ENCODE measurements around the gene FDXR. TPM values are rescaled to one million over a fixed set of nuclear protein-coding genes. Genes with fewer than 3 reads are reported as not detected.

The FDXR gene
- polyA plus RNA-seq, 1 donor = 6.3 TPM

DNA sequence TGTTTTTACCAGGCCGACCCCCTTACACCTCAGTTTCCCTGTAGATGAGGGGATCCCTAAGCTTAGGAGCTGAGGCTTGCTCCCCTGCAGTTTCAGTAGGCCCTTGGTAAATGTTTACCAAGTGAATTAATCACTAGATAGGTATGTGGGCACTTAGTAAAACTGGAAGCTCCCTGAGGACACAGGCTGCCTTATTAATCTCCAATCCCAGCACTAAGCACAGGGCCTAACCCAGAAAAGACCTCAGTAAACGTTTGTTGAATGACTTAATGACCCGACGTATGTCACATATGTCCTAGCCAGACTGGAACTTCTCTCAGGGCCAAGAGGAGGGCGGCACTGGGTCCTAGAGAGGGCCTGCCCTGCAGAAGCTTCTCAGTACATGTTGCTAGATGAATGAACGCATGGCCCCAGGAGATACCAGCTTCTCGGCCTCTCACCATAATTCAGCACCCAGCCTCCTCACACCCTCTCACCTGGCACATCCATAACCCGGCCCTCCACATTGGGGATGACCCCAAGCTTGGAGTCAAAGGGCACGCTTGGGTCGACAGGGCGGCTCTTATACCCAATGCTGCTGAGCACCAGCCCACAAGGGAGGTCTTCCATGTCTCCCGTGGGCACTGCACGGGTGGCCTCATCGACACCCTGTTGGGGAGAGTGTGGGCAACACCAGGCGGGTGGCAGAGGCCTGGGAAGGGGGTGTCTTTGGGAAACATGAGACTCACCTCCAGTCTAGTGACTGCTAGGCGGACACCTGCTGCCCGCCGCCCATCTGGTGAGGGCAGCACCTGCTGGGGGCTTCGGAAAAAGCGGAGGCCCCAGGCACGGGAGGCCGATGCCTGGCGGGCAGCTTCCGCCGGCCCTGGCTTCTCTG lies 9.1 kb downstream of the FDXR start:
- Histone ChIP-seq H3K27me3 (ENCODE audit: control insufficient read depth, insufficient read depth, low read length) (peaks cover 38% of the 10 kb centered on the region), H3K9me3 (ENCODE audit: control insufficient read depth, low read depth, low read length) (peaks cover 11% of the 10 kb centered on the region), H3K4me3 (ENCODE audit: low read length) (no peak overlapping the region), H3K27ac (ENCODE audit: low read length) (no peak overlapping the region), H3K4me1 (ENCODE audit: control insufficient read depth, insufficient read depth, low read length) (peaks cover 20% of the 10 kb centered on the region), H3K36me3 (ENCODE audit: control insufficient read depth, insufficient read depth, low read length) (no peaks in the 10 kb centered on the region)
- 100% methylated on average over 3 of the region's 25 CpGs for WGBS (ENCODE audit: insufficient coverage, low lambda C conversion rate)
- DNase-seq = no peak

DNA sequence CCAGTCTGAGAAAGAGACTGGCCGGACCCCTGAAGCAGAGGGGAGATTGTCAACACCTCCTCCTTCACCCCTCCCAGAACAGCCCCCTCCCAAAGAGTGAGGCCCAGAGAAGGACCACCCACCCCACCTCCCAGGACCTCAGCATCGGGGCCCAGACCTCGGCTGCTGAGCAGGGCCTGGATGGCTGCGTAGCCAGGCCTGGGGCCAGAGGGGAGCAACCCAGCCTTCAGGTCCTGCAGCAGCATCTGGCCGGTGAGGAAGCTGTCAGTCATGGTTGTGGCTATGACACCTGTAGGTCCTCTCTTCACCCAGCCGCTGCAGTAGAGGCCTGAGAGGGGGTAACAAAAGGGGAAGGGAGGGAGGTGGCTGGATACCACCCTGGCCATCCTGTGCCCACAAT lies 9.9 kb downstream of the FDXR start:
- Histone ChIP-seq H3K27me3 (ENCODE audit: control insufficient read depth, insufficient read depth, low read length) (peaks cover 44% of the 10 kb centered on the region), H3K4me3 (ENCODE audit: low read length) (no peak overlapping the region), H3K27ac (ENCODE audit: low read length) (no peak overlapping the region), H3K36me3 (ENCODE audit: control insufficient read depth, insufficient read depth, low read length) (no peaks in the 10 kb centered on the region), H3K9me3 (ENCODE audit: control insufficient read depth, low read depth, low read length) (peaks cover 11% of the 10 kb centered on the region), H3K4me1 (ENCODE audit: control insufficient read depth, insufficient read depth, low read length) (peaks cover 20% of the 10 kb centered on the region)
- no peak for DNase-seq
- no CpG with 5 or more reads among the region's 6 CpGs for WGBS (ENCODE audit: insufficient coverage, low lambda C conversion rate)

DNA sequence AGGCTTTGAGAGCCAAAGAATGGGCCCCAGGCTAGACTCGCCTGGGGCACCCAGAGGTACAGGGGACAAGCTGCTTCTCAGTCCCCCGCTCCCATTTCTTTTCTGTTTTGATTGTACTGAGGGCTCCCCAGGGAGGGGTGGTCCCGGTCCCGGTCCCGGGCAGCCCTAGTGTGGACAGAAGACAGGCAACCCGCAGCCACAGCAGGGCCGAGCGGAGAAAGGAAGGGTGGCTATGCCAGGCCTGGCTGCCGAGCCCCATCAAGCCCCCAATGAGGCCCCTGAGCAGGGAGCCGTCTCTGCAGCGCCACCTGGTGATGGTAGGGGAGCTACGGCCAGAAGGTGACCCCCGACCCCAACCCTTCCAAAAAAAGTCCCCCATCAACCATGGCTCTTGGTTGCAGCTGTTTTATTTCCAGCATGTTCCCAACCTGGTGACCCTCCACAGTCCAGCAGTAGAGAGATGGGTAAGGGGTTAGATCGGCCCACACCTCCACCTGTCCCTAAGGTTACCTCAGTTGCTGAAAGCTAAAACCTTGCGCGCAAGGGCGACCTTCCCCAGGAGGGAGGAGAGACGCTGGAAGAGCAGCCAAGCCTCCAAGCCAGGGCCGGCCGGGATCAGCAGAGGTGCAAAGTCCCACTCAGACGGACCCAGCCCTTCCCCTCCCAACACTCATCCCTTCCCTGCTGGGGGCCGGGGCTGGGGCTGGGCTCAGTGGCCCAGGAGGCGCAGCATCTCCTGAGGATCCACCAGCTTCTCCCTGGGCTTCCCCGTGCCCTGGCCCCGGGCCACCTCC lies 10.5 kb downstream of the FDXR start:
- no CpG with 5 or more reads among the region's 25 CpGs for WGBS (ENCODE audit: insufficient coverage, low lambda C conversion rate)
- Histone ChIP-seq H3K27me3 (ENCODE audit: control insufficient read depth, insufficient read depth, low read length) (peaks cover 50% of the 10 kb centered on the region), H3K9me3 (ENCODE audit: control insufficient read depth, low read depth, low read length) (peaks cover 11% of the 10 kb centered on the region), H3K4me3 (ENCODE audit: low read length) (no peak overlapping the region), H3K27ac (ENCODE audit: low read length) (no peak overlapping the region), H3K4me1 (ENCODE audit: control insufficient read depth, insufficient read depth, low read length) (peaks cover 20% of the 10 kb centered on the region), H3K36me3 (ENCODE audit: control insufficient read depth, insufficient read depth, low read length) (no peaks in the 10 kb centered on the region)
- peak; percentile 36 to 56 for DNase-seq

DNA sequence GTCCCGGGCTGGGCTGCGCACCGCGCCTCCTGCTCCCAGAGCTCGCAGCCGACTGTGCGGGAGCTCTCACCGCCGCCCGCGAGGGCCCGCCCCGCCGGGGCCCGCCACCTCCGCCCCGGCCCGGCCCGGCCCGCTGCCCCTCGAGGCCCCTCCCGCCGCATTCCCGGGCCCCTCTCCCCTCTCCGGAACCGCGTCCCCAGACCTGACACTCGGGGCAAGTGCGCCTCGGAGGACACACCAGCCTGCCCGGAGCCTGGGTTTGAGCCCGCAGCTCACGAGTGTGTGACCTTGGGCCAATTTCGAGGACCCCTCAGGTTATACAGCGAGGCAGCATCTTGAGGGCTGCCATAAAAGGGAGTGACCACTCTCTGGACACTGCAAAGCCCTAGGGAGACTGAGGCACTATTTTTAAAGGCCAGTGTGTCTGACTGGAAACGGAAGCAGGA lies 11.1 kb downstream of the FDXR start:
- WGBS (ENCODE audit: insufficient coverage, low lambda C conversion rate) = no CpG with 5 or more reads among the region's 36 CpGs

DNA sequence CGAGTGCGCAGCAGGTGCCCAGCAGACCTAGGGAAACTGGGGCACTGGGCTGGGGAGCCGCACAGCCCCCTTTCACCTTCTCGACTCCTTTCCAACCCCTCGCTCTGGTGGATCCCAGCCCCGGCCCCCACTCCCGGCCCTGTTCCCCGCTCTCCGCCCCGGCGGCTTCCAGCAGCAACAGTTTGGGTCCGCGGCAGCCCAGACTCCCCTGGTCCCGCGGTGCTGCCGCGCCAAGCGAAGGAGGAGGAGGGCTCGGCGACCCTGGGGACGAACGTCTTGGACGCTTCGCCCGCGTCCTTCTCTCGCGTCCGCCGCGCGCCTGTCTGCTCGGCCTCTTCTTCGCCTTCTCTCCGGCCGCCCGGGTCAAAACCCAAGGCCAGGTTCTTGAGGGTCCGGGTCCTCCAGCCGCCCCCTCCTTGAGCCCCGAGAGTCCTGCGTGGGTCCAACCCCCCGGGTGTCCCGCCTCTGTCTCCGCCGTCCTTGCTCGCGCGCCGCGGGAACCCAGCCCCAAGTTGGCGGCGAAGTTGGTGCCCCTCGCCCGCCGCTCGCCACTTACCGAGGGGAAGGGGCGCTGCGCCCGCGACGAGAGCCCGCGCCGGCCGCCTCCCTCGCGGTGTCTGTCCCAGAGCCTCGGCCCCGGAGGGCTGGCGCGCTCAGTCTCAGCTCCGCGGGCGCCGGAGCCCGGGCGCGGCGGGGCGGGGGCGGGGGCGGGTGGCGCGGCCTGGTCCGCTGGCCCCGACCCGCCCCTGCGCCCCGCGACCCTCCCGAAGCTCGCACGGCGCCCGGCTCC lies 11.7 kb downstream of the FDXR start:
- H3K4me3 ChIP-seq (ENCODE audit: low read length) = no peak overlapping the region
- H3K4me1 ChIP-seq (ENCODE audit: control insufficient read depth, insufficient read depth, low read length) = peaks cover 20% of the 10 kb centered on the region
- no peak for DNase-seq
- no peaks in the 10 kb centered on the region for H3K36me3 ChIP-seq (ENCODE audit: control insufficient read depth, insufficient read depth, low read length)
- H3K27me3 ChIP-seq (ENCODE audit: control insufficient read depth, insufficient read depth, low read length) = peaks cover 60% of the 10 kb centered on the region
- no CpG with 5 or more reads among the region's 96 CpGs for WGBS (ENCODE audit: insufficient coverage, low lambda C conversion rate)
- peaks cover 11% of the 10 kb centered on the region for H3K9me3 ChIP-seq (ENCODE audit: control insufficient read depth, low read depth, low read length)
- H3K27ac ChIP-seq (ENCODE audit: low read length) = no peak overlapping the region

More for the DNA sequence above, 11.1 kb downstream of the FDXR start:
- H3K27me3 ChIP-seq (ENCODE audit: control insufficient read depth, insufficient read depth, low read length) = peaks cover 56% of the 10 kb centered on the region
- H3K9me3 ChIP-seq (ENCODE audit: control insufficient read depth, low read depth, low read length) = peaks cover 11% of the 10 kb centered on the region
- no peaks in the 10 kb centered on the region for H3K36me3 ChIP-seq (ENCODE audit: control insufficient read depth, insufficient read depth, low read length)
- H3K4me3 ChIP-seq (ENCODE audit: low read length) = no peak overlapping the region
- no peak for DNase-seq
- H3K27ac ChIP-seq (ENCODE audit: low read length) = no peak overlapping the region
- H3K4me1 ChIP-seq (ENCODE audit: control insufficient read depth, insufficient read depth, low read length) = peaks cover 20% of the 10 kb centered on the region

DNA sequence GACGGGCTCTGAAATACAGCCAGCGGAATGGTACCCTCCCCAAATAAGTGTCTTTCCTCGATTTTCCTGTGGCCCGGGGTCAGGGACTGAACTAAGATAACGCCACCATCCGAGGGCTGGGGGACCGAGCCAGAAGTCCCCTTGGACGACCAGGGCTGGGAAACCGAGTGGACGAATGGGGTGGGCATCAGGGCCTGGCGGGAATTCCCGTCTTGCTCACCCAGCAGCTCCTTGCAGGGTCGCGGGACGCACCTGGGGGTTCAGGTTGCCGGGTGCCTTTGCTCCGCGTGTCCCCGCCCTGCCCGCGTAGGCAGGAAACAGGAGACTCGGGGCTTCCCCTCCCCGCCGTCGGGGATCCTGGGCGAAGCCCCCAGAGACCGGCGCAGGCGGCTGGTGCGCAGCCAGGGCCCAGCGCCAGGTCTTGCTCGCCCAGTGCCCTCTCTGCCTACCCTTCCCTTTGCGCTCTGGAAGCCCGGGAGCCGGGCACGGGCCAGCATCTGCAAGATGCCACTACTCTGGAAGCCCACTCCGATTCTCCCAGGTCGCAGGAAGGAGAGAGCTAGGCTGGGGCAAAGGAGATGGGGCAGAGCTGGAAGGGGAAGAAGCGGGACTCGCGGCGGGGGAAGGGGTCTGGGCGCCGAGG lies 12.4 kb downstream of the FDXR start:
- Histone ChIP-seq H3K27me3 (ENCODE audit: control insufficient read depth, insufficient read depth, low read length) (peaks cover 67% of the 10 kb centered on the region), H3K4me1 (ENCODE audit: control insufficient read depth, insufficient read depth, low read length) (peaks cover 20% of the 10 kb centered on the region), H3K4me3 (ENCODE audit: low read length) (no peak overlapping the region), H3K27ac (ENCODE audit: low read length) (no peak overlapping the region), H3K36me3 (ENCODE audit: control insufficient read depth, insufficient read depth, low read length) (no peaks in the 10 kb centered on the region), H3K9me3 (ENCODE audit: control insufficient read depth, low read depth, low read length) (peaks cover 11% of the 10 kb centered on the region)
- no peak for DNase-seq
- WGBS (ENCODE audit: insufficient coverage, low lambda C conversion rate) = no CpG with 5 or more reads among the region's 44 CpGs

DNA sequence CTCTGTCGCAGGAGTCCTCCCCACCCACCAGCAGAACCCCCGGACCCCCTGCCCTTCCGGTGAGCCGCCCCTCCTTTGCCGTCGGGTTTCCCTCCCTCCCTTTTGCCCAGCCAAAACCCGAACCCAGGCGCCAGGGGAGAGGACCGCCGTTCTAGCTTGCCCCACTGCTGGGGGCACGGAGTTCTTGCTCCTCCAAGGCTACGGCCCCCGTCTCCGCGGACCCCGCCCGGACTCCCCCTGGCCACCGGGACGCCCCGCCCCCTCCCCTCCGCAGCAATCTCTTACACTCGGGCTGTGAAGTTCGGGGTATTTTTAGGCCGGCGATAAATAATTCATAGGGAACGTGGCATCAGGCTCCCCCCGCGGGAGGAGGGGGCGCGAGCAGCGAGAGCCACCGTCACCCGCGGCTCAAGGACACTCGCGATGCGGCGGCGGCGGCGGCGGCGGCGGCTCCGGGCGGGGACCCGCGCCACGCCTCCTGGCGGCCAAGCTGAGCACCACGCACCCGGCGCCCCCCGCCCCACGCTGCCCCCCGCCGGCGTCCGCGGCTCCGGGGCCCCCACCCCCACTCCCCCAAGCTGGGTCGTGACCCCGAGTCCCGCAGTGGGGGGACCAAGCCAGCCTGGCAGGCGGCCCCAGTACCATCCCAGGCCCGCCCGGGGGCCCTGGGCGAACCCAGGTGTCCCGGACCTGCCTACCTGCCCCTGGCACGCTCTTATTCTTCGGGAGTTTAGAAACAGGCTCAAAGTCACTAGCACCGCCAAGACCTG lies 13.2 kb downstream of the FDXR start, which contains the start of gene GRIN2C:
GRIN2C (minus strand) TSS at position 427 of the 770 bp plus-strand sequence. CDS start 4,793 bp downstream, outside the sequence.
- peaks cover 74% of the 10 kb centered on the region for H3K27me3 ChIP-seq (ENCODE audit: control insufficient read depth, insufficient read depth, low read length)
- no peak for DNase-seq
- peaks cover 20% of the 10 kb centered on the region for H3K4me1 ChIP-seq (ENCODE audit: control insufficient read depth, insufficient read depth, low read length)
- H3K27ac ChIP-seq (ENCODE audit: low read length) = no peak within 1 kb of the TSS
- H3K4me3 ChIP-seq (ENCODE audit: low read length) = no peak within 1 kb of the TSS
- no CpG with 5 or more reads among the region's 72 CpGs for WGBS (ENCODE audit: insufficient coverage, low lambda C conversion rate)
- H3K9me3 ChIP-seq (ENCODE audit: control insufficient read depth, low read depth, low read length) = peaks cover 11% of the 10 kb centered on the region
- H3K36me3 ChIP-seq (ENCODE audit: control insufficient read depth, insufficient read depth, low read length) = no peaks in the 10 kb centered on the region

DNA sequence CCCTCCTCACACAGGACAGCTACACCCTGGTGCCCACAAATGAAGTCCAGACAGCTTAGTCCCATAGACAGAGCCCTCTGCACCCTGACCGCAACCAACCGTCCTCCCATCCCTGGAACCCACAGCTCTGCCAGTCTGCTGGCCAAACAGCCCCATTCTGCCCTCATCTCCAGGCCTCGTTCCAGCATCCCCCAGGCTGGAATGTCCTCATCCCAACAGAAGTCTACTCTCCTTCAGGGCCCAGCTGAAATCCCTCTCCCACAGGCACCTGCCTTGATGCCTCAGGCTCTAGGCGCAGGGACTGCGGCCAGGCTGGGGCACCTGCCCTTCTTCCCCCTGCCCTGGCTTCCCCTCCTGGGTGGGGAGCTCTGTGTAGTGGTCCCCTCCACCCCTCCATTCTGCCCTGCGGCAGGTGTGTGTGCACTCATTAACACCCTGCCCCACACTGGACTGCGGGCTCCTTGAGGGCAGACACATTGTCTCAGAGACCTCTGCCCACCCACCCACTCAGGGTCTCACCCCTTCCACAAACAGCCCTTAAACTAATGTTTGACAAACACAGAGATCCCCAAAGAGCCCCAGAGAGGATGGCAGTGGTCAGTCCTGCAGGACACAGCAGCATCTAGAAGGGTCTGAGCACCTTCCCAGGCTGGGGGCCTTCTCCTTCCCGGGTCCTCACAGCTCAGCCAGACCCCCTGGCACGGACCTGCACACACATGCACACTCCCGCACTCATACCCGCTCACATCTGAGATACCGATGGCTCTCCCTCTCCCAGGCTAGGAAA lies 13.9 kb downstream of the FDXR start:
- DNase-seq = no peak

DNA sequence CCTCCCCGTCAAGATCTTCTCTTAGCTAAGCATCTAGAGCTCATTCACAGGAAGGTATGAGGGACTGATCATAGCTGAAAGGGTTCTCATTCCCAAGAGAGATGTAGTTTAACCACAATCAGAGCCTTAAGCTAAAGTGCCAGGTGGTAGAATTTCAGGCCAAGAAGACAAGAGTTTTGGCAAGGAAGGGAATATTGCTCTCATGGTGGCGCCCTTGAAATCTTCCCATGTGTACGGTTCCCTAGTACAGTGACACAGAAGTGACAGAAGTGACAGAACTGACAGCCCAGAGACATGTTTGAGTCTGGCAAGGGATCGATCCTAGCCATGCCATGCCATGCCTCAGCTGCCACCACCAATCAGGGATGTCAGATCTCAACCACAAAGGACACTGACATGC lies 15.6 kb downstream of the FDXR start:
- peaks cover 12% of the 10 kb centered on the region for H3K4me1 ChIP-seq (ENCODE audit: control insufficient read depth, insufficient read depth, low read length)
- peaks cover 14% of the 10 kb centered on the region for H3K9me3 ChIP-seq (ENCODE audit: control insufficient read depth, low read depth, low read length)
- H3K36me3 ChIP-seq (ENCODE audit: control insufficient read depth, insufficient read depth, low read length) = no peaks in the 10 kb centered on the region
- H3K4me3 ChIP-seq (ENCODE audit: low read length) = no peak overlapping the region
- H3K27me3 ChIP-seq (ENCODE audit: control insufficient read depth, insufficient read depth, low read length) = peaks cover 92% of the 10 kb centered on the region
- DNase-seq = no peak
- H3K27ac ChIP-seq (ENCODE audit: low read length) = no peak overlapping the region
- WGBS (ENCODE audit: insufficient coverage, low lambda C conversion rate) = 57% methylated on average over 1 of the region's 4 CpGs

More for the DNA sequence above, 13.9 kb downstream of the FDXR start:
- no CpG with 5 or more reads among the region's 12 CpGs for WGBS (ENCODE audit: insufficient coverage, low lambda C conversion rate)
- Histone ChIP-seq H3K36me3 (ENCODE audit: control insufficient read depth, insufficient read depth, low read length) (no peaks in the 10 kb centered on the region), H3K9me3 (ENCODE audit: control insufficient read depth, low read depth, low read length) (peaks cover 11% of the 10 kb centered on the region), H3K4me3 (ENCODE audit: low read length) (no peak overlapping the region), H3K27ac (ENCODE audit: low read length) (no peak overlapping the region), H3K4me1 (ENCODE audit: control insufficient read depth, insufficient read depth, low read length) (peaks cover 20% of the 10 kb centered on the region), H3K27me3 (ENCODE audit: control insufficient read depth, insufficient read depth, low read length) (peaks cover 82% of the 10 kb centered on the region)

Measured in large intestine (tissue), 3 donors.